GM10266 (cell line): Measurements from ENCODE around the gene NFKBIB.

Experiments used
- DNase-seq: peaks from one replicate; pipeline ENCODE4 v3.0.0; 2012; ENCODE audit errors: extremely low spot score
- TF ChIP-seq, protein P1 (sequence below): IDR thresholded peaks from 2 replicates; pipeline ENCODE4 v1.5.1; 2012; ENCODE audit warnings: mild to moderate bottlenecking, low read depth; ENCODE audit not compliant: control insufficient read depth, insufficient read depth; ENCODE audit errors: missing control alignments

Gene NFKBIB

GRCh38 chr19:38911388-38912001 lies 11.7 kb downstream of the NFKBIB start:
- TF ChIP-seq, protein P1, sequence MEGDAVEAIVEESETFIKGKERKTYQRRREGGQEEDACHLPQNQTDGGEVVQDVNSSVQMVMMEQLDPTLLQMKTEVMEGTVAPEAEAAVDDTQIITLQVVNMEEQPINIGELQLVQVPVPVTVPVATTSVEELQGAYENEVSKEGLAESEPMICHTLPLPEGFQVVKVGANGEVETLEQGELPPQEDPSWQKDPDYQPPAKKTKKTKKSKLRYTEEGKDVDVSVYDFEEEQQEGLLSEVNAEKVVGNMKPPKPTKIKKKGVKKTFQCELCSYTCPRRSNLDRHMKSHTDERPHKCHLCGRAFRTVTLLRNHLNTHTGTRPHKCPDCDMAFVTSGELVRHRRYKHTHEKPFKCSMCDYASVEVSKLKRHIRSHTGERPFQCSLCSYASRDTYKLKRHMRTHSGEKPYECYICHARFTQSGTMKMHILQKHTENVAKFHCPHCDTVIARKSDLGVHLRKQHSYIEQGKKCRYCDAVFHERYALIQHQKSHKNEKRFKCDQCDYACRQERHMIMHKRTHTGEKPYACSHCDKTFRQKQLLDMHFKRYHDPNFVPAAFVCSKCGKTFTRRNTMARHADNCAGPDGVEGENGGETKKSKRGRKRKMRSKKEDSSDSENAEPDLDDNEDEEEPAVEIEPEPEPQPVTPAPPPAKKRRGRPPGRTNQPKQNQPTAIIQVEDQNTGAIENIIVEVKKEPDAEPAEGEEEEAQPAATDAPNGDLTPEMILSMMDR = no peak
- no peak for DNase-seq

DNA sequence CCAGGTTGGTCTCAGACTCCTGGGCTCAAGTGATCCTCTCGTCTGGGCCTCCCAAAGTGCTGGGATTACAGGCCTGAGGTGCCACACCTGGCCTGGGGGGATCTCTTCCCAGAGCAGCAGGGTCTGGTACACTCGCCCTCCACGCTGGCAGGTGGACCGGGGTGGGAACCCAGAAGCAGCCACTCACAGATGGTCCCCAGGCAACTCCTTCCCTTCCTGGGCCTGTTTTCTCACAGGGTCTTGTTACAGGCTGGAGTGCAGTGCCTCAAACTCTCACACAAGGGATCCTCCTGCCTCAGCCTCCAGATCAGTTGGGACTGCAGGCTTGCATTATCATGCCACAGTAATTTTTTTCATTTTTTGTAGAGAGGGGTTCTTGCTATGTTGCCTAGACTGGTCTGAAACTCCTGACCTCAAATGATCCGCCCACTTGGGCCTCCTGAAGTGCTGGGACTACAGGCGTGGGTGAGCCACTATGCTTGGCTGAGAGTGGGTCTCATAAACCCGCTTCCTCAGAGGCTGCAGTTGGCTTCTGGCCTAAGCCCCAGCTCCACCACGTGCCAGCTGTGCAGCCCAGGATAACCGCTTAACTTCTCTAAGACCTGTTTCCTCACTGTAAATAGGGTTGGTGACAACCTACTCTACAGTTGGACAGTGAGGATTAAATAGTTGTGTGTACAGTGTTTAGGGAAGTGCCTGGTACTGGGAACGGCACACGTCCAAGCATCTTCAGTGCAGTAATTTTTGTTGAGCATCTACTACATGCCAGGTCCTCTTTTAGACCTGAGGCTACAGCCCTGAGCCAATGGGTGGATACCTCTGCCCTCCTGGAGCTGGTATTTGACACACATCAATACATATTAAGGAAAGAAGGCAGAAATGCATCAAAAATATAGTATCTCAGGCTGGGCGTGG lies 13.1 kb downstream of the NFKBIB start:
- TF ChIP-seq, protein P1 = no peak

GRCh38 chr19:38913958-38914357 lies 14.2 kb downstream of the NFKBIB start:
- no peak for DNase-seq
- TF ChIP-seq, protein P1 = no peak

More for the DNA sequence above, 13.1 kb downstream of the NFKBIB start:
- DNase-seq = peak; percentile 57

- TF ChIP-seq, protein P1 = no peak
- DNase-seq = no peak
Measured at GRCh38 chr19:38915329-38916321, 15.9 kb downstream of the NFKBIB start.

DNA sequence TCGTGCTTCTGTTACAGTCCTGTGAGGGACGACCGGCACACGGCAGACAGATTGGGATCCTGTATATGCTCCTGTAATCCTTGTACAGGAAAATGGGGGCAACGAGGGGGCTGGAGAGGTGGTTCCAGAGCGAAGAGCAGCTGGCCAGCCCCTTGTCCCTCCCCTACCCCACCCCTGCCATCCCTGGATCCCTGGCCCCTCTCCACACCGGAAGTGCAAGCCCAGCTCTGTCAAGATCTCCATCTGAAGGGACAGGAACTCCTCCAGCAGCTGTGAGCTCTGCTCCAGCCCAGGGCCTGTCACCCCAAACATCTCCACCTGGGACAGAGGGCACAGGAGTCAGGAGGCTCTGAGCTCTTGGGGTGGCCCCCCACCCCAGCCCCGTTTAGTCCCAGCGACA lies 17.7 kb downstream of the NFKBIB start:
- TF ChIP-seq, protein P1 = no peak
- DNase-seq = no peak

GRCh38 chr19:38917921-38918491 lies 18.2 kb downstream of the NFKBIB start:
- TF ChIP-seq, protein P1 = no peak
- no peak for DNase-seq
